Stimulated activated CD4-positive, alpha-beta T cell treated with anti-CD3 and anti-CD28 coated beads, Interleukin-12 subunit alpha, Interleukin-12 subunit beta, amount 100 ng/mL, for 24 hours (primary cell): ENCODE data around the gene SMS.
A peak's percentile ranks its signal among the peaks of the same experiment; 100 is the strongest.

Experiments used
- DNase-seq, 2 experiments: peaks; one replicate each; pipeline ENCODE4 v3.0.0-alpha.2; 2020; ENCODE audit warnings: low read depth in 2 of 2

The SMS gene

DNA sequence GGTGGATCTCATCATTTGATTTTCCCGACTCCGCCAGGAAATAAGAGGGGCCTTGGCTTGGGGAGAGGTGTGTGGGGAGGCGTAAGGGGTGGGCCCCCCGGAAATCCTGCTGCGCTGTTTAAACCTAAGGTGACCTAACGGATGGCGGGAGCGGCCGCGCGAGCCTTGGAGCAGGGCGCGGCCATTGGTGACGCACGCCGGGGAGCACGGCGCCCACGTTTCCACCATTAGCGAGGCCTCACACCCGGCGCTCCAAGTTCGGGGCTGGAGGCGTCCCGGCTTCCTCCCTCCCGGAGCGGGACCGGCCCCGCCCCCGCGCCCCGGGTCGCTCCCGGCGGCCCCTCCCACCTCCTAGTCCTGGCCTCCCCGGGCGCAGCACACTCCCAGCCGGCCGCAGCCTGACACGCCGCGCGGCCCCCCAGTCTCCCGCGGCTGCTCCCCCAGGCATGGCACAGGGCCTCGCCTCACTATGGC lies at the start of gene SMS:
Gene SMS, plus strand, starts transcription at position 354 of the 474 bp plus-strand sequence. Its CDS starts 116 bp downstream, at position 470.
- DNase-seq, result peak; percentile 35 to 54

DNA sequence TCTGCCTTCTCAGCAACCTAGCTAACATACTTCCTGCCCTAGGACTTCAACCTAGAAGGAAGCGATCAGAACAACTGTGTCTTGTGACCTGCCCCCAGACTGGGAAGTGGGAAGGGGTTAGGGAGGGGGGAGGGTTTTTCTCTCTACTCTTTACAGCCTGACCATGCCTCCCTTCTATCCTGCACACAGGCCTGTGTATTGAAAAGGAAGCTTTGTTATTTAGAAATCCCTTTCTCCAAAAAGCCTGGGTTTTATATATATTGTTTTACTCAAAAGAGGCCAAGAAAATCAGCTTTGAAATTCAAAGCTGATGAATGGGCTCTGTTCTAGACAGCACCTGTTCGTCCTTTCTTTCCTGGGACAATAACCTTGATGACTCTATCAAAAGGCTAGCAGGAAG lies 35.2 kb upstream of the SMS start:
- no peak for DNase-seq

- no peak for DNase-seq
Measured at GRCh38 chrX:21905953-21906352, 34.6 kb upstream of the SMS start.

GRCh38 chrX:21907260-21907659 lies 33.2 kb upstream of the SMS start:
- DNase-seq, result no peak

DNA sequence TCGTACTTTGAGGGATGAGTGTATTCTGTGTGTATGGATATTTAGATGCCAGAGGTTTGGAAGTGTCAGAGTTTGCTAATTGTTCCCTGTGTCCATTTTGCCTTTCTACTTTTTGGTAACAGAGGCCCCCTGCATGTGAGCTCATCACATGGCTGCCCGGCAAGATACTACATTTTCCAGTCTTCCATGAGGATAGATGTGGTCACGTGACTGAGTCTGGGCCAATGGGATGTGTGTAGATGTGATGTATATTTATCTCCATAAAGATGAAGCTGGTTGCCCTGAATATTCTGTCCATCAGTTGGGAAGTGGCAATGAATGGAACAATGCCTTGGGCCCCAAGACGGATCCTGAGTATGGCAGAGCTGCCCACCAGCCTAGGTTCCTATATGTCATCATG lies 29.0 kb upstream of the SMS start:
- no peak for DNase-seq

- no peak for DNase-seq
Measured at GRCh38 chrX:21912220-21912619, 28.3 kb upstream of the SMS start.

- no peak for DNase-seq
Measured at GRCh38 chrX:21912989-21913388, 27.5 kb upstream of the SMS start.

DNA sequence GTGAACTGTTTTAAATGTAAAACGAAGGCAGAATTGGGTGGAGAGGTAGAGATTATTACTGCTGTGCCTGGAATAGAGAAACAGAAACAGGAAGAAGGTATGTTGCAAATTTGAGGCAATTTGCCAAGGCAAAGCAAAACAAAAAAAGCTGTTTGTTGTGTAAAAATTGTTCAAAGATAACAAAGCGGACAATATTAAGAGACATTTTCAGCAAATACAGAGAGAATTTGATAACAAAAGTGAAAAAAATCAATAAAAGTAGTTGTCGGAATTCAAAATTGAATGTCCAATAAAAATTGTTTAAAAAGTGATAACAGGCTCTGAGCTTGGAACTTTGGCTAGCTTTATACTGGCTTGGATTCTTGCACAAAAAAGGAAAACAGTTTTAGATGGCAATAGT lies 14.4 kb upstream of the SMS start:
- DNase-seq, result no peak

GRCh38 chrX:21926527-21927278 lies 13.8 kb upstream of the SMS start:
- DNase-seq, result no peak

DNA sequence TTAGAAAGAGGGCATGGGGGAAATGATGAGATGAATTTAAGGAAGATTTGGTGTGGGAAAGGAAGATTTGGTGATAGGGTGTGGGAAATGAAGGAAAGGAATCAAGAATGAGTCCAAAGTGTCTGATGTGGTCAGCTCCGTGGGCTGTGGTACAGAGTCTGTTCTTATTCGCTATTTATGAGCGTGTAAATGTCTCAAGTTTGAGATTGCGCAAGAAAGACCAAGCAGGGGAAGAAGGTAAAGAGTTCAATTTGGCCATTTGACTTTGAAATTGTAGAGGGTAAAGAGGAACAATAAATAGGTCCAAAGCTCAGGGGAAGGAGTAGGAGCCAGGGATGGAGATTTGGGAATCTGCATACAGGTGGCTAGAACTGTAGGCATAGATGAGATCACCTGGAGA lies 11.3 kb upstream of the SMS start:
- DNase-seq, result no peak

GRCh38 chrX:21930986-21931385 lies 9.5 kb upstream of the SMS start:
- no peak for DNase-seq

DNA sequence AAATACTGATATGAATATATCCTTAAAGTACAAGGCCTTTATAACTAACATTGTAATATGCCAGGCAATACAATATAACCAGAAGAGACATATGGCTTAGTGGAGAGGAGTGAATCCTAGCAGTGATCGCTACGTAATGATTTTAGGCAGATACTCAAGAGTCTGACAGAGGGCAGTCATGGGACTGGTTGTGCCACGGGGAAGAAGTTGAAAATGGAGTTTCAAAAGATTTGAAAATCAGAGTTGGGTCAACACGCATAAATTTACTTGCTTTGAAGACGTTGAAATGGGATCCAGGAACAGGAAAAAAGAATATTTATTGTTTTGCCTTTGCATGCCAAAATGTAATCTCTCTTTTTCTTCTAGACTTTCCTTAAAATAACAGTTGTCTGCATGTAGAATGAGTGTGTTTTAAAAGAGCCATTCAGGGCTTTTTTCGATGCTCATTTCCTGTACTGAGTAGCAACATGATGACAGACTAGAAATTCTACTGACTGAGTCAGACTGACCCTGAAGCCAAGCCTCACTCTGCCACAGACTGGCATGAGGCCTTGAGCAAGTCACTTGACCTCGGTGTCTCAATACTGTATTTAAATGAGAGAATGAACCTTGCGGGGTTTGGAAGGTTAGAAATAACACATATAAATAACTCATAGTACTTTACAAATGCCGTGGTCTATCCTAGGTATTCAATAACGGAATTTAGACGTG lies 8.1 kb upstream of the SMS start:
- no peak for DNase-seq

DNA sequence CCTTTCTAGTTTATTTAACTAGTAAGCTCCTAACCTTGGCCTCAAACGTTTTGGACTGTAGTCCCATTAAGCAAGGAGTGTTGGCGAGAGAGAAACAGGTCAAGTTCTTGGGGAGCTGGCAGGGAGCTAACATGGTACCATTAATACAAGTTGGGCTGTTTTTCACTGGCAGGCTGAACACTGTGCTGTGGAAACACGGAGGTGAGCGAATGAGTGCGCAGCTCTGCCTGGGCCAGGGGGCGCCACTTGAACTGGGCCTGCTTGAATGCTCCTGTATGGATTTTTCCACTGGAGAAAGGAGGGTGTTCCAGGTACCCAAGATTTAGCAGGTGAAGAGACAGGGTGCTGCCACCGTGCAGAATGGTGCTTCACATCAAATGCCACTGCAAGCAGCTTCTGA lies 7.4 kb upstream of the SMS start:
- DNase-seq, result no peak

GRCh38 chrX:21934414-21934813 lies 6.1 kb upstream of the SMS start:
- no peak for DNase-seq

- no peak for DNase-seq
Measured at GRCh38 chrX:21939906-21940305, 603 bp upstream of the SMS start.

- no peak for DNase-seq
Measured at GRCh38 chrX:21943460-21944135, 3.1 kb downstream of the SMS start.

GRCh38 chrX:21944136-21944615 lies 3.7 kb downstream of the SMS start:
- no peak for DNase-seq

GRCh38 chrX:21946925-21947641 lies 6.6 kb downstream of the SMS start:
- DNase-seq, result no peak

GRCh38 chrX:21947671-21948070 lies 7.2 kb downstream of the SMS start:
- DNase-seq, result no peak

- no peak for DNase-seq
Measured at GRCh38 chrX:21948897-21949578, 8.5 kb downstream of the SMS start.

DNA sequence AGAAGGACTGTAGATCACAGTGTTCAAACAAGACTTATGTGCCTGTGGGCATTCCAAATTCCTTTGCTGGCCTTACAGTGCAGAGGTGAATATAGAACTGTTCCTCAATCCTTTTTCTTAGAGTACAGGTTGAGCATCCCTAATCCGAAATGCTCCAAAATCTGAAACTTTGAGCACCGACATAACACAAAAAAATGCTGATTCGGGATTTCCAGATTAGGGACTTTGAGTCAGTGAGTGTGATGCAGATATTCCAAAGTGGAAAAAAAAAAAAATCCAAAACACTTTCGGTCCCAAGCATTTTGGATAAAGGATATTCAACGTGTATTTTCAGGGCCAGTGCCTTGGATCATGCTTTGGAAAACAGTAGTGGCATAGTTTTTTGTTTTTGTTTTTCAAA lies 9.2 kb downstream of the SMS start:
- no peak for DNase-seq
